ENCODE results near the gene CLASP1. TPM values are rescaled to one million over a fixed set of nuclear protein-coding genes. Genes with fewer than 3 reads are reported as not detected.

The CLASP1 gene
- polyA plus RNA-seq, 1 donor (not counting 4 experiments of a cell fraction or from before 2014, with no cell fraction given), result 16.7 TPM

DNA sequence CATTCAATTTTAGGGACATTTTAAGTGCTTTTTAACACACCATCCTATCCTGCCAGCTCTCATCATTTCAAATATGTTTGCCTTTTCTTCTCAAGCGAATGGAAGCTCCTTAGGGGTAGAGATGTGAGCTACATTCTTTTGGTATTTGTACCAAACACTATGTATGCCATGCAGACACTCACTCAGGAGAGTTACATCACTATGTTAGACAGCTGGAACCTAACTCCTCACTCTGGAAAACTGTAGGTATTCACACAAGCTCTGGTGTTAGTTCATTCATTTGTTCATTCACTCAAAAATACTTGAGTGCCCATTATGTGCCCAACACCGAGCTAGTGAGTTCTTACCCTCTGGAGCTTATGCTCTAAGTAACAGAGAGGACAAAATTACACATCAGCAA is 144.9 kb downstream of the CLASP1 start:
- Histone ChIP-seq H3K36me3 (ENCODE audit: control insufficient read depth in 2 of 2, extremely low read depth in 1 of 2, insufficient read depth in 2 of 2, low read length in 2 of 2) (peaks cover 3 to 8% of the 10 kb centered on the region in 2 experiments), H3K4me1 (ENCODE audit: control insufficient read depth, extremely low read depth, insufficient read depth, low read length) (peaks cover 74% of the 10 kb centered on the region), H3K9me3 (ENCODE audit: control insufficient read depth, low read depth, low read length) (no peaks in the 10 kb centered on the region), H3K9me1 (ENCODE audit: control insufficient read depth, extremely low read depth, insufficient read depth, low read length) (no peaks in the 10 kb centered on the region), H3K9ac (ENCODE audit: control insufficient read depth, extremely low read depth, insufficient read depth, low read length) (peak overlapping the region; percentile 75), H3K4me2 (ENCODE audit: control insufficient read depth, extremely low read depth, insufficient read depth, low read depth, low read length) (peak overlapping the region; percentile 84), H3K27ac (ENCODE audit: control insufficient read depth, insufficient read depth, low read length) (peak overlapping the region; percentile 97), H2AFZ (ENCODE audit: control insufficient read depth, low read length) (no peak overlapping the region), H3K27me3 (ENCODE audit: control insufficient read depth, extremely low read depth, insufficient read depth, low read length) (no peaks in the 10 kb centered on the region), H3K4me3 (ENCODE audit: control insufficient read depth in 2 of 3, extremely low read depth in 1 of 3, insufficient read depth in 2 of 3, low read depth in 1 of 3, low read length in 3 of 3) (peak overlapping the region; percentile 17 to 60 (median 36)), H4K20me1 (ENCODE audit: control insufficient read depth, extremely low read depth, insufficient read depth, low read length) (no peaks in the 10 kb centered on the region), H3K79me2 (ENCODE audit: control insufficient read depth, insufficient read depth, low read length) (peaks cover 35% of the 10 kb centered on the region)
- FAIRE-seq (no peak), DNase-seq (ENCODE audit: low read depth, low spot score) (no peak)
- TF ChIP-seq EZH2 (IDR thresholded peaks at IDR 0.05; ENCODE audit: low read length), result no peak
- dilution Hi-C loops (cut with MboI; ENCODE audit: extremely low pct_ligation_motif_present, low sequenced_read_pairs), result no loop called here

GRCh38 chr2:121502781-121503180 is 146.5 kb downstream of the CLASP1 start:
- no peaks in the 10 kb centered on the region for H3K9me1 ChIP-seq (ENCODE audit: control insufficient read depth, extremely low read depth, insufficient read depth, low read length)
- peak overlapping the region; percentile 97 for H3K27ac ChIP-seq (ENCODE audit: control insufficient read depth, insufficient read depth, low read length)
- peak overlapping the region in 1 of 3 experiments; percentile 8 for H3K4me3 ChIP-seq (ENCODE audit: control insufficient read depth in 2 of 3, extremely low read depth in 1 of 3, insufficient read depth in 2 of 3, low read depth in 1 of 3, low read length in 3 of 3)
- H3K27me3 ChIP-seq (ENCODE audit: control insufficient read depth, extremely low read depth, insufficient read depth, low read length), result no peaks in the 10 kb centered on the region
- H3K9me3 ChIP-seq (ENCODE audit: control insufficient read depth, low read depth, low read length), result no peaks in the 10 kb centered on the region
- peaks cover 2 to 8% of the 10 kb centered on the region in 2 experiments for H3K36me3 ChIP-seq (ENCODE audit: control insufficient read depth in 2 of 2, extremely low read depth in 1 of 2, insufficient read depth in 2 of 2, low read length in 2 of 2)
- DNase-seq (ENCODE audit: low read depth, low spot score), result no peak
- peaks cover 74% of the 10 kb centered on the region for H3K4me1 ChIP-seq (ENCODE audit: control insufficient read depth, extremely low read depth, insufficient read depth, low read length)
- dilution Hi-C loops (cut with MboI; ENCODE audit: extremely low pct_ligation_motif_present, low sequenced_read_pairs), result no loop called here
- peaks cover 35% of the 10 kb centered on the region for H3K79me2 ChIP-seq (ENCODE audit: control insufficient read depth, insufficient read depth, low read length)
- FAIRE-seq, result peak; percentile 80
- TF ChIP-seq CTCF (optimal IDR thresholded peaks at IDR 0.05 in 1 of 3, IDR thresholded peaks at IDR 0.05 in 1 of 3, conservative IDR thresholded peaks at IDR 0.05 in 1 of 3; ENCODE audit: extremely low read depth in 1 of 3, insufficient read depth in 2 of 3, low read length in 3 of 3) (no peak), EZH2 (IDR thresholded peaks at IDR 0.05; ENCODE audit: low read length) (no peak)
- peak overlapping the region; percentile 79 for H3K4me2 ChIP-seq (ENCODE audit: control insufficient read depth, extremely low read depth, insufficient read depth, low read depth, low read length)
- H3K9ac ChIP-seq (ENCODE audit: control insufficient read depth, extremely low read depth, insufficient read depth, low read length), result peak overlapping the region; percentile 65
- H2AFZ ChIP-seq (ENCODE audit: control insufficient read depth, low read length), result no peak overlapping the region
- no peaks in the 10 kb centered on the region for H4K20me1 ChIP-seq (ENCODE audit: control insufficient read depth, extremely low read depth, insufficient read depth, low read length)

GRCh38 chr2:121502246-121502645 is 147.0 kb downstream of the CLASP1 start:
- Histone ChIP-seq H3K36me3 (ENCODE audit: control insufficient read depth in 2 of 2, extremely low read depth in 1 of 2, insufficient read depth in 2 of 2, low read length in 2 of 2) (peaks cover 2 to 8% of the 10 kb centered on the region in 2 experiments), H2AFZ (ENCODE audit: control insufficient read depth, low read length) (no peak overlapping the region), H3K9me3 (ENCODE audit: control insufficient read depth, low read depth, low read length) (no peaks in the 10 kb centered on the region), H3K27me3 (ENCODE audit: control insufficient read depth, extremely low read depth, insufficient read depth, low read length) (no peaks in the 10 kb centered on the region), H3K4me3 (ENCODE audit: control insufficient read depth in 2 of 3, extremely low read depth in 1 of 3, insufficient read depth in 2 of 3, low read depth in 1 of 3, low read length in 3 of 3) (peak overlapping the region in 1 of 3 experiments; percentile 12), H3K27ac (ENCODE audit: control insufficient read depth, insufficient read depth, low read length) (peak overlapping the region; percentile 97), H3K79me2 (ENCODE audit: control insufficient read depth, insufficient read depth, low read length) (peaks cover 33% of the 10 kb centered on the region), H4K20me1 (ENCODE audit: control insufficient read depth, extremely low read depth, insufficient read depth, low read length) (no peaks in the 10 kb centered on the region), H3K9me1 (ENCODE audit: control insufficient read depth, extremely low read depth, insufficient read depth, low read length) (no peaks in the 10 kb centered on the region), H3K4me2 (ENCODE audit: control insufficient read depth, extremely low read depth, insufficient read depth, low read depth, low read length) (peak overlapping the region; percentile 79), H3K9ac (ENCODE audit: control insufficient read depth, extremely low read depth, insufficient read depth, low read length) (peak overlapping the region; percentile 65), H3K4me1 (ENCODE audit: control insufficient read depth, extremely low read depth, insufficient read depth, low read length) (peaks cover 72% of the 10 kb centered on the region)
- DNase-seq (ENCODE audit: low read depth, low spot score) (no peak), FAIRE-seq (peak; percentile 95)
- dilution Hi-C loops (cut with MboI; ENCODE audit: extremely low pct_ligation_motif_present, low sequenced_read_pairs), result no loop called here
- TF ChIP-seq EZH2 (IDR thresholded peaks at IDR 0.05; ENCODE audit: low read length) (no peak), CTCF (optimal IDR thresholded peaks at IDR 0.05 in 1 of 3, IDR thresholded peaks at IDR 0.05 in 1 of 3, conservative IDR thresholded peaks at IDR 0.05 in 1 of 3; ENCODE audit: extremely low read depth in 1 of 3, insufficient read depth in 2 of 3, low read length in 3 of 3) (no peak)

All from keratinocyte (primary cell).